Posterior vena cava (tissue), 2 donors: Measurements from ENCODE around the gene DAB2IP. TPM values are rescaled to one million over a fixed set of nuclear protein-coding genes. Genes with fewer than 3 reads are reported as not detected.

Experiments
- DNase-seq: peaks from one replicate; pipeline ENCODE4 v3.0.0-alpha.2; 2020; ENCODE audit warnings: low spot score
- intact Hi-C, 2 donors: fragments of 100-400 bp; cut with DNase I; formaldehyde crosslinking; loops; one replicate each; pipeline versions ENCODE4 v1.14.1 to v1.14.2; 2022 to 2023
- total RNA-seq, 2 donors: library from RNA; stranded (reverse); fragmentation: NEBNext Ultra II Directional; extraction: Animal tissue kit (Norgen Biotek cat#: 25700); gene quantifications; one replicate each; pipeline ENCODE4 v1.2.1, GENCODE V29; 2021
- donor health status: DM: yes; HTN: yes; CAD: no.
- donor health status: DM: yes; HTN: yes; CAD: no.

The DAB2IP gene
- total RNA-seq, 2 donors from 2014 or later = 68.1 to 83.8 TPM

- intact Hi-C loops = no loop called here
- DNase-seq = no peak
Measured at GRCh38 chr9:121759996-121760395, 108.6 kb downstream of the DAB2IP start.

- intact Hi-C loops = no loop called here
- no peak for DNase-seq
Measured at GRCh38 chr9:121760571-121760970, 109.1 kb downstream of the DAB2IP start.

DNA sequence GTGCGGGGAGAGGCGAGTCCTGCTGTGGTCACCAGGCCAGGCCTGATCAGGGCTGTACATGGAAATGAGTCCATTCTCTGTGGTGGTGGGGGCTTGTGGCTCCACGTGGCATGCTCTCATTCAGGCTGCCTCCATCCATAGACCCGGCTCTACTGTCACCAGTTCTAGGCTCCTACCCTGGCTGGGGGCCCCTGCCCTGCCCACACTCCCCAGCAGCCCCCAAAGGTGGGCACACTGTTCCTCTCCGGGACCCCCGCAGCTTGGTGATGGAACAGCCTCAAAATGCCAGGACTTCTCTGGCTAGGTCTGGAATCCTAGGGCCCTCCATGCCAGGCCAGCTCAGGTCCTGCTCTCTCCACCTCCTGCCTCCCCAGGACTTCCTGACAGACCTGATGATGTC, 111.7 kb downstream of the DAB2IP start:
- intact Hi-C loops = no loop called here
- no peak for DNase-seq

DNA sequence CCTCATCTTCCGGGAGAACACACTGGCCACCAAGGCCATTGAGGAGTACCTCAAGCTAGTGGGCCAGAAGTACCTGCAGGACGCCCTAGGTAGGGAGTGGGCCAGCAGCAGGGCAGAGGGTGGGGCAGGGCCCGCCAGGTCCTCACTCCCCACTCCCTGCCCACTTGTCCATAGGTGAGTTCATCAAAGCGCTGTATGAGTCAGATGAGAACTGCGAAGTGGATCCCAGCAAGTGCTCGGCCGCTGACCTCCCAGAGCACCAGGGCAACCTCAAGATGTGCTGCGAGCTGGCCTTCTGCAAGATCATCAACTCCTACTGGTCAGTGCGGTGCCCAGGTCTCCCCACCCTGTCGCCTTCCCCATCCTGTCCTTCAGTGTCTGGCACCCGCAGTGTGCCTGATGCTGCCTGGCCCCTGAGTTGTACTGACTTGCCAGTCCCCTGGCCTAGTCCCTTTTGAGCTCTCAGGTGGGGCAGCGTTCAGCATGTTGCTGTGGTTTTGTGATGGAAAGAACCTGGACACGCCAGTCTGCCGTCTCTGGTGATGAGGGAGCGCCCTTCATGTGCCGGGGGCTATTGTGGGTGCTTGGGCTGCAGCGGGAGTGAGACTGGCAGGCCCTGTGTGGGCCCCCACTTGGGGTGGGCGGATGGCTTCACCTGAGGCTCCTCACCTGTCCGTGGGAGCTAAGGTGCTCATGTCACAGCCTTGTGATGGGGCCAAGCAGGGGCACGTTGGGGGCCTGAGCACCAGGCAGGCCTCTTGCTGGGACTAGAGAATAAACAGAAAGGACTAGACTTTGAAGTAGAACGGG, 112.3 kb downstream of the DAB2IP start:
- DNase-seq = no peak

GRCh38 chr9:121764371-121764730, 112.9 kb downstream of the DAB2IP start:
- intact Hi-C loops = no loop called here
- DNase-seq = peak; percentile 71

More for the DNA sequence above, 112.3 kb downstream of the DAB2IP start:
- intact Hi-C loops = no loop called here

- intact Hi-C loops = no loop called here
- DNase-seq = peak; percentile 82
Measured at GRCh38 chr9:121765021-121765950, 113.9 kb downstream of the DAB2IP start.

DNA sequence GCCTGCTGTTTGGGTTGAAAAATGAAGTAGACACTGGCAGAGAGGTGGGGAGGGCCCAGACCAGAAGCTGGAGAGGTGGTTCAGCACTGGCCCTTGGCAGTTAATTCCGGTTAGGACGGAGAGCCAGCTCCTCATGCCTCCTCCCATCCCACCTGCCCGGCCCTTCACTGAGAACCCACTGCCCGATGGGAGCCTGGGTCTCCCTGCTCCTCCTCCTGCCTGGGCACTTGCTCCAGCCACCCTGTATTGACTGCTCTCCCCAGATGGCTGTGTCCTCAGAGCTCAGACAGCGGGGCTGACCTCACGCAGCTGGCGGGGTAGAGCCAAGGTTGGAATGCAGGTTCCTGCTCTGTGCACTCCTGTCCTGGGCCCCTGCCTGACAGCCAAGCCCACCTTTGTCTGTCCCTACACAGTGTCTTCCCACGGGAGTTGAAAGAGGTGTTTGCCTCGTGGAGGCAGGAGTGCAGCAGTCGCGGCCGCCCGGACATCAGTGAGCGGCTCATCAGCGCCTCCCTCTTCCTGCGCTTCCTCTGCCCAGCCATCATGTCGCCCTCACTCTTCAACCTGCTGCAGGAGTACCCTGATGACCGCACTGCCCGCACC, 114.7 kb downstream of the DAB2IP start:
- intact Hi-C loops = no loop called here
- peak; percentile 59 for DNase-seq

- DNase-seq = peak; percentile 57
- intact Hi-C loops = no loop called here
Measured at GRCh38 chr9:121767171-121767769, 115.8 kb downstream of the DAB2IP start.

GRCh38 chr9:121768416-121769015, 117.1 kb downstream of the DAB2IP start:
- intact Hi-C loops = loop anchor here in 1 of 2 donors (1.0 kb wide), 1 partner anchor 38 kb away; no protein-coding TSS in a partner anchor
- peak; percentile 69 for DNase-seq

- intact Hi-C loops = no loop called here
Measured at GRCh38 chr9:121769939-121770338, 118.5 kb downstream of the DAB2IP start.

GRCh38 chr9:121770415-121771273, 119.2 kb downstream of the DAB2IP start:
- intact Hi-C loops = no loop called here
- DNase-seq = no peak

More at GRCh38 chr9:121769939-121770338, 118.5 kb downstream of the DAB2IP start:
- DNase-seq = peak; percentile 58

GRCh38 chr9:121771418-121771817, 120.0 kb downstream of the DAB2IP start:
- intact Hi-C loops = no loop called here
- DNase-seq = peak; percentile 61

DNA sequence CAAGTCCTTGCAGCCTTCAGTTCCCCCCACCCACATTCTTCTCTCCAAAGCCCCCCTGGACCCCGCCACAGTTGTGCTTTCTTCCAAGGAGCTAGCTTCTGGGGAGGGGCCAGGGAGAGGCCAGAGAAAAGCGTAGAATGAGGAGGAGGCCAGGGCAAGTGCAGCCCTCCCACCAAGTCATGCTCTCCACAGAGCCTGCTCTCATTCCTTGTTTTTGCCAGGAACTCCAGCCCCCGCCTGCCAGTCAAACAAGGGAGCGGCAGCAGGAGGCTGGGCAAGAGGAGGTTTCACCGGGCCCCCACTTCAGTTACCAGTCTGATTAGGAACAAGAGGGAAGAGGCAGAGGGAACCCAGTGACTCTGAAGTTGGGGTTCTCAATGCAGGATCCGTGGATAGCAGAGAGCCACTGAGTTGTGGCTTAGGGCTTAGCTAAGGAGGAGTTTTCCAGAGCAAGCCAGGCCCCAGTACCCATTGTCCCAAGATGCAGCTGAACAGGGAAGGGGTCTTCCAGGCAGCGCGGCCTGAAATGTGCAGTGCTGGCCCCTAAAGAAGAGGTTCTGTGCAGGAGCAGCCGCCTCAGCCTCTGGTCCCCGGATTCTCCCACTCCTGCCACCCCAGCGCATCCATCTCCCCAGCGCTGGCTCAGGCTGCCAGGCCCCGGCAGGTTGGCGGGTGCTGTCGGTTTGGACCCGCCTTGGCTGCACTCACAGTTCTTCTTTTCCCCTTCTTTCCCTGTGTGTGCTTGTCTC, 120.6 kb downstream of the DAB2IP start:
- intact Hi-C loops = no loop called here
- DNase-seq = peak; percentile 76

DNA sequence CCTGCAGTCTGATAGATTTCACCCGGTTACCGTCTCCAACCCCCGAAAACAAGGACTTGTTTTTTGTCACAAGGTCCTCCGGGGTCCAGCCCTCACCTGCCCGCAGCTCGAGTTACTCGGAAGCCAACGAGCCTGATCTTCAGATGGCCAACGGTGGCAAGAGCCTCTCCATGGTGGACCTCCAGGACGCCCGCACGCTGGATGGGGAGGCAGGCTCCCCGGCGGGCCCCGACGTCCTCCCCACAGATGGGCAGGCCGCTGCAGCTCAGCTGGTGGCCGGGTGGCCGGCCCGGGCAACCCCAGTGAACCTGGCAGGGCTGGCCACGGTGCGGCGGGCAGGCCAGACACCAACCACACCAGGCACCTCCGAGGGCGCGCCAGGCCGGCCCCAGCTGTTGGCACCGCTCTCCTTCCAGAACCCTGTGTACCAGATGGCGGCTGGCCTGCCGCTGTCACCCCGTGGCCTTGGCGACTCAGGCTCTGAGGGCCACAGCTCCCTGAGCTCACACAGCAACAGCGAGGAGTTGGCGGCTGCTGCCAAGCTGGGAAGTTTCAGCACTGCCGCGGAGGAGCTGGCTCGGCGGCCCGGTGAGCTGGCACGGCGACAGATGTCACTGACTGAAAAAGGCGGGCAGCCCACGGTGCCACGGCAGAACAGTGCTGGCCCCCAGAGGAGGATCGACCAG, 121.3 kb downstream of the DAB2IP start:
- intact Hi-C loops = no loop called here
- DNase-seq = peak; percentile 79

- intact Hi-C loops = no loop called here
- peak; percentile 70 for DNase-seq
Measured at GRCh38 chr9:121773286-121773953, 122.0 kb downstream of the DAB2IP start.

- intact Hi-C loops = no loop called here
- DNase-seq = peak; percentile 54
Measured at GRCh38 chr9:121773954-121774714, 122.7 kb downstream of the DAB2IP start.
